Kidney epithelial cell (primary cell): ENCODE measurements around the gene ELOVL2. TPM values are rescaled to one million over a fixed set of nuclear protein-coding genes. Genes with fewer than 3 reads are reported as not detected.
A peak's percentile ranks its signal among the peaks of the same experiment; 100 is the strongest.
"Not testable (repeated sequence)": the region's sequence is repeated elsewhere in the genome, so short reads cannot be mapped to it uniquely, and the experiment has no call there.

ENCODE experiments used
- DNase-seq: peaks from one replicate; pipeline ENCODE4 v3.0.0-alpha.2; 2010; ENCODE audit warnings: low read depth
- H3K27me3 ChIP-seq: 2 replicates; pipeline ENCODE4 v1.6.0; 2011; ENCODE audit warnings: low read length; ENCODE audit not compliant: control insufficient read depth, insufficient read depth
- H3K36me3 ChIP-seq: 2 replicates; pipeline ENCODE4 v1.5.1; 2011; ENCODE audit warnings: low read length; ENCODE audit not compliant: control insufficient read depth, insufficient read depth
- H3K4me3 ChIP-seq: 2 replicates; pipeline ENCODE4 v1.5.1; 2011; ENCODE audit warnings: low read depth, mild to moderate bottlenecking, control low read depth, low read length
- total RNA-seq: library from RNA; depleted of rRNA; stranded (reverse); fragments of >200 nt; gene quantifications from 2 replicates; pipeline ENCODE4 v1.2.3, GENCODE V29; 2015
- TF ChIP-seq, protein P1 (sequence below): IDR thresholded peaks from 2 replicates; pipeline ENCODE4 v1.5.1; 2011; ENCODE audit warnings: mild to moderate bottlenecking, moderate library complexity, low read length, control low read depth, inconsistent platforms; ENCODE audit not compliant: insufficient read depth, poor library complexity, severe bottlenecking

ELOVL2 gene
- total RNA-seq, 1 donor from 2014 or later, result 0.84 TPM

GRCh38 chr6:11011787-11012234 is 32.3 kb downstream of the ELOVL2 start:
- DNase-seq, result no peak
- no peaks in the 10 kb centered on the region for H3K27me3 ChIP-seq
- no peak overlapping the region for H3K4me3 ChIP-seq
- no peaks in the 10 kb centered on the region for H3K36me3 ChIP-seq
- TF ChIP-seq, protein P1, sequence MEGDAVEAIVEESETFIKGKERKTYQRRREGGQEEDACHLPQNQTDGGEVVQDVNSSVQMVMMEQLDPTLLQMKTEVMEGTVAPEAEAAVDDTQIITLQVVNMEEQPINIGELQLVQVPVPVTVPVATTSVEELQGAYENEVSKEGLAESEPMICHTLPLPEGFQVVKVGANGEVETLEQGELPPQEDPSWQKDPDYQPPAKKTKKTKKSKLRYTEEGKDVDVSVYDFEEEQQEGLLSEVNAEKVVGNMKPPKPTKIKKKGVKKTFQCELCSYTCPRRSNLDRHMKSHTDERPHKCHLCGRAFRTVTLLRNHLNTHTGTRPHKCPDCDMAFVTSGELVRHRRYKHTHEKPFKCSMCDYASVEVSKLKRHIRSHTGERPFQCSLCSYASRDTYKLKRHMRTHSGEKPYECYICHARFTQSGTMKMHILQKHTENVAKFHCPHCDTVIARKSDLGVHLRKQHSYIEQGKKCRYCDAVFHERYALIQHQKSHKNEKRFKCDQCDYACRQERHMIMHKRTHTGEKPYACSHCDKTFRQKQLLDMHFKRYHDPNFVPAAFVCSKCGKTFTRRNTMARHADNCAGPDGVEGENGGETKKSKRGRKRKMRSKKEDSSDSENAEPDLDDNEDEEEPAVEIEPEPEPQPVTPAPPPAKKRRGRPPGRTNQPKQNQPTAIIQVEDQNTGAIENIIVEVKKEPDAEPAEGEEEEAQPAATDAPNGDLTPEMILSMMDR, result no peak

GRCh38 chr6:11009353-11009752 is 34.8 kb downstream of the ELOVL2 start:
- no peaks in the 10 kb centered on the region for H3K36me3 ChIP-seq
- no peak overlapping the region for H3K4me3 ChIP-seq
- DNase-seq, result peak; percentile 48
- TF ChIP-seq, protein P1, result no peak
- no peaks in the 10 kb centered on the region for H3K27me3 ChIP-seq

- TF ChIP-seq, protein P1, result no peak
- Histone ChIP-seq H3K36me3 (no peaks in the 10 kb centered on the region), H3K4me3 (no peak overlapping the region), H3K27me3 (no peaks in the 10 kb centered on the region)
- DNase-seq, result no peak
Measured at GRCh38 chr6:11008821-11009220, 35.3 kb downstream of the ELOVL2 start.

DNA sequence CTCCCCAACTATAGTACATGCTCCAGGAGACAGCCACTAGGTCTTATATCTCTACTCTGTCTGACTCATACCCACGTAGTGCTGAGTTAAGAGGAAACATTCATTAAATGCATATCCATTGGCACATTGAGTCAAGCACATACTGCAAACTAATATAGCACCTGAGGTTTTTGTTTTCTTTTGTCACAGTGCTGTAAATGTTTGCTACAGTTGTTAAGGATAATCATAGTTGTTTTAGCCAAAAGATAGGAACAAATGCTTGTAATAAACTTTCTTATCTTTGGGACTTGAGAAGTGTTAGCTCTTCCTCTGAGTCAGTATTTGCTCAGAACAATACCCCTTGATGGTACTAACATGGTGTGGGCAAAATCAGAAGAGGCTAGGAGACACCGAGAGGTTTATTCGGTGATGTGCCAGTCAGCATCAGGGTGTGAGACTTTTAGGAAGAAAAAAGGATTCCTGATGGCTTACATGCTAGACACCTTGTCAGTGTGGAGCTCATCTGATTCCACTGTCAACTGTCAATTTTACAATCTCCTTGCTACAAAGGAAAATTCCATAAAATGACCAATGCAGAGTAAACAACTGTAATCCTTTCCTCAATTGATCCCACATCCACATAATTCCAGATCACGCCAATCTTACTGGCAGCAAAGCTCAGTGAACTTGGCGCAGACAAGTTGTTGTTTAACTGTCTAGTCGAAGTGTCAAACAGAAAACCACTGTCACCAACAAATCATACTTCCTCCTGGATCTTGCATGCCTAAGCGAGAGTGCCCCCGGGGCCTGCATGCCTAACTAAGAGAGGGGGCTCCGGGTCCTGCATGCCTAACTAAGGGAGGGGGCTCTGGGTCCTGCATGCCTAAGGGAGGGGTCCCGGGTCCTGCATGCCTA is 36.1 kb downstream of the ELOVL2 start:
- Histone ChIP-seq H3K27me3 (no peaks in the 10 kb centered on the region), H3K4me3 (no peak overlapping the region), H3K36me3 (no peaks in the 10 kb centered on the region)
- TF ChIP-seq, protein P1, result no peak
- DNase-seq, result peak; percentile 14

DNA sequence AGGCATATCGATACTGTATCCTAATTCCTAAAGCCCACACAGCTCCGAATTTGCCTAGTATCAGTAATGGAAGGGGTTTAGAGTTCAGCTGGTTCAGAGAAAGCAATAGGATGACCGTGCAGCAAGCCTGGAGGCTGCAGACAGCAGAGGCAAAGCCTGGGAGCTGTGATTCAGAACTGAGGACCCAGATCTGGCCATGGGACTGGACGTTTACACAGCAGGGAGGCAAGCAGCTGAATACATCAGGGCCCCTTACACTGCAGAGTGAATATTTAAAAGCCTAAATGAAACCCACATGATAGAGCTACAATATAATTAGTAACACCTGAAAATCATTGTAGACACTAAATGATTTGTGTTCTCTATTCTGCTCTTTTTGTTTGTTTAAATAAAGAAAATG is 38.0 kb downstream of the ELOVL2 start:
- no peak for DNase-seq
- Histone ChIP-seq H3K27me3 (no peaks in the 10 kb centered on the region), H3K4me3 (no peak overlapping the region), H3K36me3 (no peaks in the 10 kb centered on the region)
- TF ChIP-seq, protein P1, result no peak

GRCh38 chr6:11003297-11003696 is 40.8 kb downstream of the ELOVL2 start:
- not testable (repeated sequence) for H3K36me3 ChIP-seq, H3K27me3 ChIP-seq, H3K4me3 ChIP-seq, DNase-seq
